Spinal cord (tissue), 10 donors: ENCODE data around the gene SLC29A2. TPM values are rescaled to one million over a fixed set of nuclear protein-coding genes. Genes with fewer than 3 reads are reported as not detected.

ENCODE experiments used
- DNase-seq, 6 donors: peaks; one replicate each; pipeline versions ENCODE4 v3.0.0 to v3.0.0-alpha.2; 2013 to 2015; ENCODE audit warnings: low spot score in 6 of 6, low read depth in 4 of 6
- H3K27ac ChIP-seq: one replicate; pipeline ENCODE4 v1.5.1; 2013; ENCODE audit warnings: low read depth, low read length, control low read depth
- H3K27me3 ChIP-seq: one replicate; pipeline ENCODE4 v1.6.1; 2013; ENCODE audit warnings: low read length; ENCODE audit not compliant: control insufficient read depth, insufficient read depth
- H3K36me3 ChIP-seq: one replicate; pipeline ENCODE4 v1.6.1; 2013; ENCODE audit warnings: low read length; ENCODE audit not compliant: control insufficient read depth, insufficient read depth
- H3K4me1 ChIP-seq: one replicate; pipeline ENCODE4 v1.6.1; 2013; ENCODE audit warnings: low read length; ENCODE audit not compliant: control insufficient read depth, insufficient read depth
- H3K4me3 ChIP-seq: one replicate; pipeline ENCODE4 v1.5.1; 2013; ENCODE audit warnings: low read depth, low read length, control low read depth
- H3K9me3 ChIP-seq: one replicate; pipeline ENCODE4 v1.6.1; 2013; ENCODE audit warnings: low read length; ENCODE audit not compliant: control insufficient read depth, insufficient read depth
- WGBS: methylation state at CpG from one replicate; pipeline ENCODE4 v1.1.5; 2013; ENCODE audit warnings: missing lambda C conversion rate; ENCODE audit not compliant: insufficient coverage; 5-methylcytosine and 5-hydroxymethylcytosine counted together
- long read RNA-seq, 4 donors: transcript quantifications; one replicate each; lab custom pipeline, GENCODE V29; 2026
- polyA plus RNA-seq, 2 donors: library from polyadenylated mRNA; unstranded; fragments of 120-200 nt; gene quantifications; one replicate each; pipeline ENCODE4 v1.2.1, GENCODE V29; 2013; ENCODE audit not compliant: insufficient read length in 2 of 2
- total RNA-seq, 2 donors: library from RNA; depleted of rRNA in 1 of 2; stranded (reverse); fragments of 120-200 nt in 1 of 2; fragments of >200 nt in 1 of 2; gene quantifications; one replicate each; pipeline versions ENCODE4 v1.2.3 to v1.2.4, GENCODE V29; 2013 to 2014
- donor health status: healthy.

SLC29A2 gene
- total RNA-seq (1 to 10 TPM; 1.5 to 1.6 TPM), polyA plus RNA-seq (10 to 100 TPM in 1 of 2 donors, 1 to 10 TPM in 1; 9.1 to 11.0 TPM)
- long read RNA-seq, donor 1, partial matches to known transcripts = 6 of 6 reads
- long read RNA-seq, donor 1, other reads (novel, unspliced or antisense) = 0 of 6 reads
- long read RNA-seq, donor 2 = 0 reads
- long read RNA-seq, donor 3 = 0 reads
- long read RNA-seq, donor 4, partial matches to known transcripts = 0 of 1 reads
- long read RNA-seq, donor 4, other reads (novel, unspliced or antisense) = 0 of 1 reads

- peak in 2 of 6 donors; percentile 75 to 85 for DNase-seq
- H3K4me3 ChIP-seq = peak within 1 kb of the TSS; percentile 52
- peaks cover 19% of the 10 kb centered on the region for H3K36me3 ChIP-seq
- H3K27me3 ChIP-seq = peaks cover 2% of the 10 kb centered on the region
- peaks cover 31% of the 10 kb centered on the region for H3K4me1 ChIP-seq
- no peak within 1 kb of the TSS for H3K27ac ChIP-seq
- no peaks in the 10 kb centered on the region for H3K9me3 ChIP-seq
- WGBS = 0% methylated on average over 51 of the region's 72 CpGs
Observed at GRCh38 chr11:66371627-66372415, at the start of gene SLC29A2. Gene SLC29A2 (minus strand): TSS chr11:66371760. CDS start chr11:66371591, 169 bp downstream.

DNA sequence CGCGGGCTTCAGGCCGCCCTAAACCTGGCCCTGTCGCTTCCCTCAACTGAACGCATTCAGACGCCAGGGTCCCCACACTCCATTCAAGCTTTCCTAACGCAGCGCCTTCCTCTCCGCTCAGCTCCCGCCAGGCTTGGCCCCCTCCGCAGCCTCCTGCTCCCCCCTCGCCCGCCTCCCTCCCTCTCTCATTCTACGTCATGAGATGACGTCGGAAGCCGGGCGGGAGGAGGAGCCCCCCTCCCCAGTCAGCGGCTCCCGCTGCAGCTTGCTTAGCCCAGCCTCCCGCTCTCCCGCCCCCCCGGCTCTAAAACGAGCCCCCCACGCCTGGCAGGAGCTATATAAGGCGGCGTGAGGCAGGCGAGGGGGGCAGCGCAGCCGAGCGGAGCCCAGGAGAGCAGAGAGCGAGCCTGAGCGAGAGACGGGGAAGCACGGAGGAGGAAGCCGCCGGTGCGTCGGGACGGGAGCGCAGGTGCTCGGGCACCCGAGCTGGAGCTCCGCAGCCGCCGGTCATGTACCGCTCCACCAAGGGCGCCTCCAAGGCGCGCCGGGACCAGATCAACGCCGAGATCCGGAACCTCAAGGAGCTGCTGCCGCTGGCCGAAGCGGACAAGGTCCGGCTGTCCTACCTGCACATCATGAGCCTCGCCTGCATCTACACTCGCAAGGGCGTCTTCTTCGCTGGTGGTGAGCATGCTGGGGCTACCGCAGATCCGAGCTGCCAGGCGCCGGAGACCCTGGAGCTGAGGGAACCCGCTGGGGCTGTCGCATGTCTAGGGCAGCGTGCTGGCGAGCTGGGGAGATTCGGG lies 49.3 kb upstream of the SLC29A2 start, which contains the start of gene NPAS4:
Gene NPAS4 (plus strand): TSS at position 365 of the 806 bp plus-strand sequence. CDS start 145 bp downstream, at position 510.
- no peaks in the 10 kb centered on the region for H3K9me3 ChIP-seq
- H3K27me3 ChIP-seq = peaks cover 26% of the 10 kb centered on the region
- peak within 1 kb of the TSS; percentile 24 for H3K4me3 ChIP-seq
- peaks cover 49% of the 10 kb centered on the region for H3K4me1 ChIP-seq
- H3K27ac ChIP-seq = no peak within 1 kb of the TSS
- WGBS = 3% methylated on average over 64 of the region's 71 CpGs
- peak in 4 of 6 donors; percentile 62 to 97 (median 83) for DNase-seq
- H3K36me3 ChIP-seq = peaks cover 15% of the 10 kb centered on the region

- Histone ChIP-seq H3K27me3 (peaks cover 28% of the 10 kb centered on the region), H3K4me3 (no peak overlapping the region), H3K36me3 (peaks cover 15% of the 10 kb centered on the region), H3K27ac (no peak overlapping the region), H3K9me3 (no peaks in the 10 kb centered on the region), H3K4me1 (peaks cover 50% of the 10 kb centered on the region)
- peak in 2 of 6 donors; percentile 56 to 72 for DNase-seq
- 2% methylated on average over 30 of the region's 30 CpGs for WGBS
Observed at GRCh38 chr11:66419825-66420224, 48.3 kb upstream of the SLC29A2 start.

GRCh38 chr11:66418986-66419308 lies 47.4 kb upstream of the SLC29A2 start:
- H3K36me3 ChIP-seq = peaks cover 7% of the 10 kb centered on the region
- no peak for DNase-seq
- H3K4me1 ChIP-seq = peaks cover 51% of the 10 kb centered on the region
- peaks cover 28% of the 10 kb centered on the region for H3K27me3 ChIP-seq
- no peak overlapping the region for H3K4me3 ChIP-seq
- no peaks in the 10 kb centered on the region for H3K9me3 ChIP-seq
- 48% methylated on average over 2 of the region's 3 CpGs for WGBS
- no peak overlapping the region for H3K27ac ChIP-seq

DNA sequence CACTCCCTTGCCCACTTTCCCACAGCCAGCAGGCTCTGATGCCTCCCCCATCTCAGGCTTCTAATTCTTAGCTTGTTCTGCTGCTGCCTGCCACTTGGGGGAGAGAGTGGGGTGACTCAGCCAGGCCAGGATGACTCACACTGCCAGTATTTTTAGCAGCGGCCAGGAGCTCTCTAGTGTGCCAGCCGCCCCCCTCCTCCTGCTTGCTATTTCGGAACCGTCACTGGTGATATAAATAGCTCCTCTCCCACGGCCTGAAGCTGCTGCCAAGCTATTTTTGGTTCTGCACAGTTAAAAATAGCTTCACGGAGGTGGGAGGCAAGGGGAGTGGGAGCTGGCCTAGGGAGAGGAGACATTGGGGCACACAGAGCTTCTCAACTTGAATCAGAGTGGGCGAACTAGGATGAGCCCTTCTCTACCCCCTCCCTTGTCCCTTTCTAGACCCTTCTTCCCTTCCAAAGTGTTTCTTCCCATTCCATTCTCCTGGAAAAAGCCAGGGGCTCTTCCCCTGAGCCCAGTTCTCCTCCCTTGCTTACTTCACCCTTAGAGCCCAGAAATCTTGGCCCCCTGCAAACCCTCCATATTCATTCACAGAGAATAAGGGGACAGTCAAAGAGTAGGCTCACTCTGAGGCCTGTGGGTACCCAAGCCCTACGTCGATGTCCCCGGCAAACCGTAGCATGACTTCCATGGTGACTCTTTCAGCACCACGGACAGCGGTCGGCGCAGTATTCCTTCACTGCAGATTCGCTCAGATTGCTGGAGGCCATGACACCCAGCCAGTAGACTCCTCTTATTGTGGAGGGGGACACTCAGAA lies 46.8 kb upstream of the SLC29A2 start:
- no peak overlapping the region for H3K27ac ChIP-seq

GRCh38 chr11:66417000-66417399 lies 45.4 kb upstream of the SLC29A2 start:
- Histone ChIP-seq H3K9me3 (no peaks in the 10 kb centered on the region), H3K36me3 (no peaks in the 10 kb centered on the region), H3K4me1 (peaks cover 53% of the 10 kb centered on the region), H3K27me3 (peaks cover 23% of the 10 kb centered on the region), H3K27ac (peak overlapping the region; percentile 52), H3K4me3 (no peak overlapping the region)
- 53% methylated on average over 3 of the region's 11 CpGs for WGBS
- DNase-seq = peak in 2 of 6 donors; percentile 81 to 97

More for the DNA sequence above, 46.8 kb upstream of the SLC29A2 start:
- Histone ChIP-seq H3K36me3 (peaks cover 3% of the 10 kb centered on the region), H3K9me3 (no peaks in the 10 kb centered on the region), H3K27me3 (peaks cover 26% of the 10 kb centered on the region), H3K4me3 (no peak overlapping the region), H3K4me1 (peaks cover 57% of the 10 kb centered on the region)
- DNase-seq = peak in 2 of 6 donors; percentile 83 to 87
- WGBS = 9% methylated on average over 10 of the region's 16 CpGs

DNA sequence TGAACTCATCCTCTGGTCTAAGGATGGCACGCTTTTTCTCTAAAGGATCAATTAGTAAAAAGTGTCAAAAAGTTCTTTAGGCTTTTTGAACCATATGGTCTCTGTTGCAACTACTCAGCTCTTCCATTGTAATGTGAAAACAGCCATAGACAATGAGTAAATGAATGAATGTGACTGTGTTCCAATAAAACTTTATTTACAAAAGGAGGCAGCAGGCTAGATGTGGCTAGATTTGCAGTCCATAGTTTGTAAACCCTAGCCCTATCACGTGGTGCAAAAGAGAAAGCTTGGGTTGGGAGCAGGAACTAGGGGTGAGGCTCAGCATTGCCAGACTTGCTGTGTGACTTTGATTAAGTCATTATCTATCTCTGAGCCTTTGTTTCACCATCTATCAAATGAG lies 43.9 kb upstream of the SLC29A2 start:
- Histone ChIP-seq H3K9me3 (no peaks in the 10 kb centered on the region), H3K27me3 (peaks cover 18% of the 10 kb centered on the region), H3K27ac (no peak overlapping the region), H3K4me1 (peaks cover 49% of the 10 kb centered on the region), H3K36me3 (no peaks in the 10 kb centered on the region), H3K4me3 (no peak overlapping the region)
- 57% methylated on average over 1 of the region's 2 CpGs for WGBS
- DNase-seq = no peak

DNA sequence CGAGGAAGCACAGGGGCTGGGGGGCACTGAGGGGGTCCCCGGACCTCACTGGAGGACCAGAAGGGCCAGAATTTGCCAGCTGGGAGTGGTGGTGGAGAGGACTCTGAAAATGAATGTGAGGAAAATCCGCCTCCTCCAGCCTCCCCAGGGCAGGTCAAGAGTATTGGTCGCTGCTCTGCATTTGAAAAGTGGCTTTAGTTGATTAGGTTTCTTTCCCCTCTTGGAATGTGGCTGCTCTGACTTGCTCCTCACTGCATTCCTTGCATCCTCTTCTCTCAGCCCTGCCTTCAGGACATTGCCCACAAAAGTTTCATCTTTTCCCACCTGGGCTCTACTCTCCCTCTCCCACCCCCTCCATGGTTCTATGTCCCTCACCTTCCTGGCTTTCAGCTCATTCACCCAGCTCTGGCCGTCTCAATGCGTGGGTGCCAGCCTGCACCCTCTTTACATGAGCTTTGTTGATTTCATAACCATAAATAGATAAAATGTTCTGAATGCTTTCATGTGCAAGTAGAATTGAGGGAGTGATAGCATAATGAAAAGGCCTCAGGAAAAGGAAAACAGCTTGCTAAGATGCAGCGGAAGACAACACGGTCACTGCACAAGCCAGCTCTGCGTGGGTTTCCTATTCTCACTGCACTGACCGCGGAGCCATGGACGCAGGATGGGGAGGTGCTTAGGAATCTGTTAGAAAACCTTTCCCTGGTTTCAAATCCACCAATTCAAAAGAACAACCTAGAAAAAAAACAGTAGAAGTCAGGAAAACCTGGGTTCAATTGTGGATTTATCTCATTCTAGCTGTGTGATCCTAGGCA lies 42.8 kb upstream of the SLC29A2 start:
- H3K27ac ChIP-seq = no peak overlapping the region
- DNase-seq = no peak

More for the DNA sequence above, 42.8 kb upstream of the SLC29A2 start:
- Histone ChIP-seq H3K4me1 (peaks cover 51% of the 10 kb centered on the region), H3K27me3 (peaks cover 10% of the 10 kb centered on the region), H3K4me3 (no peak overlapping the region), H3K9me3 (no peaks in the 10 kb centered on the region), H3K36me3 (no peaks in the 10 kb centered on the region)
- 40% methylated on average over 5 of the region's 12 CpGs for WGBS
